Hepatocyte (in vitro differentiated cells): ENCODE data around the gene CDK5.

ENCODE experiments used
- EZH2 ChIP-seq: fragments of 200-600 bp; sonication (generic); IDR thresholded peaks from 2 replicates; pipeline ENCODE4 v1.6.1; 2016; ENCODE audit warnings: antibody characterized with exemption, mild to moderate bottlenecking, borderline replicate concordance
- TF ChIP-seq, protein P1 (sequence below): fragments of 200-600 bp; sonication (generic); IDR thresholded peaks from 2 replicates; pipeline ENCODE4 v1.5.1; 2016; ENCODE audit warnings: antibody characterized with exemption, mild to moderate bottlenecking; ENCODE audit not compliant: poor library complexity

DNA sequence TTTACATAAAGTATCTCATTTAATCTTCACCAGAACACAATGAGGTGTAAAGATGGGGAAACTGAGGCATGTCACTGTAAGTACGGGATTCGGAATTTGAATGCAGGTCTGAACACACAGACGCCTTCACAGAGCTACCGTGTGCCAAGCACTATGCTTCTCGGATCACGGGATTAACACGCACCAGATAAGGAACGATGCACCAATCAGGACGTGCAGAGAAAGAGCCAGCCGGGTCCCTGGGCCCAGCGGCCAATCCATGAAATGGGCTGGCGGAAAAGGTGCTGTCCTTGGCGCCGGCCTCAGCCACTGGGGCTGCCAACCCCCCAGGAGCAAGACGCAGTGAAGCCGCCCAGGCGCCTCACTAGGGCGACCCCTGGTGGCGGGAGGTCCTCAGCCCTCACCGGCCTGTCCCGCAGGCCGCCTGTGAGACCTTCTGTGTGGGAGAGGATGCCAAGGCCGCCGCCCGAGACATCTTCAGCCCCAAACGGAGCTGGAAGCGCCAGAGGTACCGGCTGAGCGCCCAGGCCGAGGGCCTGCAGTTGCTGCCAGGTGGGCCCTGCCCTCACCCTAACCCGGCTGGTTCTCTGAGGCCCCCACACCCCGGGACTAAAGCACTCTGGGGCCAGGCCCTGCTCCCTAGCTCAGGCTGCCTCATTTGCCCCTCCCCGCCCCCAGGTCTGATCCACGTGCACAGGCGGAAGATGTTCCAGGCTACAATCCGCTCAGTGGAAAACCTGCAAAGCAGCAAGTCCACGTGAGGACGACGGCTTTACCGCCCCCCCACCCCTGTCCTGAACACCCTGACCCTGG is 49.0 kb downstream of the CDK5 start:
- no peak for TF ChIP-seq EZH2
- TF ChIP-seq, protein P1, sequence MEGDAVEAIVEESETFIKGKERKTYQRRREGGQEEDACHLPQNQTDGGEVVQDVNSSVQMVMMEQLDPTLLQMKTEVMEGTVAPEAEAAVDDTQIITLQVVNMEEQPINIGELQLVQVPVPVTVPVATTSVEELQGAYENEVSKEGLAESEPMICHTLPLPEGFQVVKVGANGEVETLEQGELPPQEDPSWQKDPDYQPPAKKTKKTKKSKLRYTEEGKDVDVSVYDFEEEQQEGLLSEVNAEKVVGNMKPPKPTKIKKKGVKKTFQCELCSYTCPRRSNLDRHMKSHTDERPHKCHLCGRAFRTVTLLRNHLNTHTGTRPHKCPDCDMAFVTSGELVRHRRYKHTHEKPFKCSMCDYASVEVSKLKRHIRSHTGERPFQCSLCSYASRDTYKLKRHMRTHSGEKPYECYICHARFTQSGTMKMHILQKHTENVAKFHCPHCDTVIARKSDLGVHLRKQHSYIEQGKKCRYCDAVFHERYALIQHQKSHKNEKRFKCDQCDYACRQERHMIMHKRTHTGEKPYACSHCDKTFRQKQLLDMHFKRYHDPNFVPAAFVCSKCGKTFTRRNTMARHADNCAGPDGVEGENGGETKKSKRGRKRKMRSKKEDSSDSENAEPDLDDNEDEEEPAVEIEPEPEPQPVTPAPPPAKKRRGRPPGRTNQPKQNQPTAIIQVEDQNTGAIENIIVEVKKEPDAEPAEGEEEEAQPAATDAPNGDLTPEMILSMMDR = peak; percentile 67
